ENCODE data around the gene KLHL30.

The KLHL30 gene

GRCh38 chr2:238174291-238174690 lies 35.8 kb downstream of the KLHL30 start:
- H3K27ac ChIP-seq (ENCODE audit: low read length), result no peak overlapping the region
- no peaks in the 10 kb centered on the region for H3K9me3 ChIP-seq (ENCODE audit: control insufficient read depth, insufficient read depth, low read length)
- no peaks in the 10 kb centered on the region for H3K27me3 ChIP-seq (ENCODE audit: control insufficient read depth, insufficient read depth, low read length)
- peaks cover 11% of the 10 kb centered on the region; the same call in 1 of the 2 replicates for H3K36me3 ChIP-seq (ENCODE audit: control insufficient read depth, insufficient read depth, low read length)
- no peak for DNase-seq (ENCODE audit: low read depth, low spot score)
- no CpG with 5 or more reads among the region's 8 CpGs for WGBS (ENCODE audit: insufficient coverage, insufficient read length)
- no peaks in the 10 kb centered on the region for H3K4me1 ChIP-seq (ENCODE audit: control insufficient read depth, insufficient read depth, low read length)
- no peak overlapping the region for H3K4me3 ChIP-seq (ENCODE audit: low read length)

DNA sequence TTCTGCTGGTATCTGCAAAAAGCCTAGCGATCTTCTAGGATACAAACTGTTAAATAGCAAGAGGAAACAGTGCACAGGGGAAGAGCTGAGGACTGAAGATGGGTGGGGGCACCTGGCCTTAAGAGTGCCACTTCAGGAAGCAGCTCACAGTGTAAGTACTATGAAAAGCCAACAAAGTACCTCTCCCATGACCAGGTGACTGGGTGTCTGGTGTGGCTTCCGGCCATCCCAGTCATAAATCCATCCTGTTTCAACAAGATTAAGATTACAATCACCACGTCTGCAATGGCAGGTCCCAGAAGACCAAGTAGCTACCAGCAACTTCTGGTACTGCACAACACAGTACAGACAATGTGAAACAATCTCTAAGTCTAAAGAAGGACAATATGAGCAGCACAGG lies 36.2 kb downstream of the KLHL30 start:
- Histone ChIP-seq H3K27me3 (ENCODE audit: control insufficient read depth, insufficient read depth, low read length) (no peaks in the 10 kb centered on the region), H3K4me1 (ENCODE audit: control insufficient read depth, insufficient read depth, low read length) (no peaks in the 10 kb centered on the region), H3K27ac (ENCODE audit: low read length) (no peak overlapping the region), H3K9me3 (ENCODE audit: control insufficient read depth, insufficient read depth, low read length) (no peaks in the 10 kb centered on the region), H3K4me3 (ENCODE audit: low read length) (no peak overlapping the region), H3K36me3 (ENCODE audit: control insufficient read depth, insufficient read depth, low read length) (peaks cover 13% of the 10 kb centered on the region; the same call in 1 of the 2 replicates)
- no CpG with 5 or more reads among the region's 3 CpGs for WGBS (ENCODE audit: insufficient coverage, insufficient read length)
- no peak for DNase-seq (ENCODE audit: low read depth, low spot score)

GRCh38 chr2:238176613-238177012 lies 38.1 kb downstream of the KLHL30 start:
- no peaks in the 10 kb centered on the region for H3K9me3 ChIP-seq (ENCODE audit: control insufficient read depth, insufficient read depth, low read length)
- no peak for DNase-seq (ENCODE audit: low read depth, low spot score)
- H3K4me3 ChIP-seq (ENCODE audit: low read length), result no peak overlapping the region
- H3K36me3 ChIP-seq (ENCODE audit: control insufficient read depth, insufficient read depth, low read length), result peaks cover 17% of the 10 kb centered on the region
- H3K27me3 ChIP-seq (ENCODE audit: control insufficient read depth, insufficient read depth, low read length), result no peaks in the 10 kb centered on the region
- no peaks in the 10 kb centered on the region for H3K4me1 ChIP-seq (ENCODE audit: control insufficient read depth, insufficient read depth, low read length)
- no peak overlapping the region for H3K27ac ChIP-seq (ENCODE audit: low read length)

GRCh38 chr2:238180554-238180953 lies 42.1 kb downstream of the KLHL30 start:
- no peaks in the 10 kb centered on the region for H3K27me3 ChIP-seq (ENCODE audit: control insufficient read depth, insufficient read depth, low read length)

DNA sequence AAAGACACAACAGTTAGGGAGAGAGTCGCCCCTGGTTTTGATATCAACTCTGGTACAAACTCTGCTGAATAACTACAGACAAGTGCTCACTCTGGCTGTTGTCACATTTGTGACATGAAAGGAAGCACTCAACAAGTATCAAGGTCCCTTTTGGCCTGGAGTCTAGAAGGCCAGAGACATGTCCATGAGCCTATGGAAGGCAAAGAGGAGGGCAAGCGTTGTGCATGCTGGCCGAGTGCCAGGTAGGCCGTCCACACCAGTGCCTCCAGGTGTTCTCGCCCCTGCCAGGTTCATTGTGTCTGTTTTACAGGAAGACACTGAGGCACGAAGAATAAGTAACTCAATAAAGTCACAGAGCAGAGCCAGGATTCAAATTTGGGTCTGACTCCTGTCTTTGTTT lies 43.9 kb downstream of the KLHL30 start:
- no CpG with 5 or more reads among the region's 6 CpGs for WGBS (ENCODE audit: insufficient coverage, insufficient read length)
- no peak overlapping the region for H3K27ac ChIP-seq (ENCODE audit: low read length)

More at GRCh38 chr2:238180554-238180953, 42.1 kb downstream of the KLHL30 start:
- H3K36me3 ChIP-seq (ENCODE audit: control insufficient read depth, insufficient read depth, low read length), result peaks cover 29% of the 10 kb centered on the region
- no peak overlapping the region for H3K4me3 ChIP-seq (ENCODE audit: low read length)
- no peak overlapping the region for H3K27ac ChIP-seq (ENCODE audit: low read length)
- WGBS (ENCODE audit: insufficient coverage, insufficient read length), result no CpG with 5 or more reads among the region's 5 CpGs
- no peaks in the 10 kb centered on the region for H3K9me3 ChIP-seq (ENCODE audit: control insufficient read depth, insufficient read depth, low read length)
- no peaks in the 10 kb centered on the region for H3K4me1 ChIP-seq (ENCODE audit: control insufficient read depth, insufficient read depth, low read length)
- DNase-seq (ENCODE audit: low read depth, low spot score), result no peak

GRCh38 chr2:238183821-238184220 lies 45.4 kb downstream of the KLHL30 start:
- no peak overlapping the region for H3K4me3 ChIP-seq (ENCODE audit: low read length)
- peaks cover 37% of the 10 kb centered on the region for H3K36me3 ChIP-seq (ENCODE audit: control insufficient read depth, insufficient read depth, low read length)
- H3K27ac ChIP-seq (ENCODE audit: low read length), result no peak overlapping the region
- WGBS (ENCODE audit: insufficient coverage, insufficient read length), result no CpG with 5 or more reads among the region's 4 CpGs
- no peaks in the 10 kb centered on the region for H3K4me1 ChIP-seq (ENCODE audit: control insufficient read depth, insufficient read depth, low read length)
- DNase-seq (ENCODE audit: low read depth, low spot score), result no peak
- H3K27me3 ChIP-seq (ENCODE audit: control insufficient read depth, insufficient read depth, low read length), result no peaks in the 10 kb centered on the region
- no peaks in the 10 kb centered on the region for H3K9me3 ChIP-seq (ENCODE audit: control insufficient read depth, insufficient read depth, low read length)

More for the DNA sequence above, 43.9 kb downstream of the KLHL30 start:
- no peak for DNase-seq (ENCODE audit: low read depth, low spot score)
- Histone ChIP-seq H3K9me3 (ENCODE audit: control insufficient read depth, insufficient read depth, low read length) (no peaks in the 10 kb centered on the region), H3K4me1 (ENCODE audit: control insufficient read depth, insufficient read depth, low read length) (no peaks in the 10 kb centered on the region), H3K27me3 (ENCODE audit: control insufficient read depth, insufficient read depth, low read length) (no peaks in the 10 kb centered on the region), H3K4me3 (ENCODE audit: low read length) (no peak overlapping the region), H3K36me3 (ENCODE audit: control insufficient read depth, insufficient read depth, low read length) (peaks cover 29% of the 10 kb centered on the region)

DNA sequence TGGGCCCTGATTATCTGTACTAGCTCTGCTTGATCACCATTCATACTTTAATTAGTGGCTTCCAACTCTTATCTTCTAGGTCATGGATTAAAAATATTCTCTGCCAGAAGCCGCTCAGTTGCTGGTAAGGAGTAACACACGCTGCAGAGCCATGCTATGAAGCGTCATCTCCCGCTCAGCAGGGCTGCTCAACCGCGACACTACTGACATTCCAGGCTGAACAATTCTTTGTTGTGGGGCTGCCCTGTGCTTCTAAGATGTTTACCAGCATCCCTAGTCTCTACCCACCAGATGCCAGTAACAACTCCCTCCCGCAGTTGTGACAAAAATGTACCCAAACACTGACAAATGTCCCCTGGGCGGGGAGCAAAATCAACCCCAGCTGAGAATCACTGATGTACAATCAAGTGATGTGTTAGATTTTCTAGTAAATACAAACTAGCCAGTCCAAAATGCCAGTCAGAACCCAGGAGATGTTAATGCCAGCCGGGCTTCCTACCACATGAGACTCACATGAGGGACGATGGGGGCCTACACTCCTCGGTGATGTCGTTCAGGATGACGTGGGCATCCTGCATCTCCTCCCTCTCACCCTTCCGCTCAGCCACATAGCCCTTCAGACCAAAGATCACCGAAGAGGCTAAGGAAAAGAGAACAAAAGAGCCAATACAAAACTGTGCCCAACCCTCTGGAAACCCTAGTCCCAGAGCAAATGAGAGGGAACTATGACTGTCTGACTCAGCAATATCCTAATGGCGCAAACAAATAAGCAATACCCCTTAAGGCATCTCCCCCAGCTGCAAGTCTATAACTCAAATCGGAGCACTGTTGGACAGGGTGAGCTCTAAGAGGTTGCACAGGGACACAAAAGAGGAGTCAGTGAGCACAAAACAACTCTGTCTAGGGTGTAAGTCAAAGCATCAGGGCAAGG lies 49.4 kb downstream of the KLHL30 start:
- H3K36me3 ChIP-seq (ENCODE audit: control insufficient read depth, insufficient read depth, low read length), result peaks cover 28% of the 10 kb centered on the region
- DNase-seq (ENCODE audit: low read depth, low spot score), result no peak
- no peaks in the 10 kb centered on the region for H3K4me1 ChIP-seq (ENCODE audit: control insufficient read depth, insufficient read depth, low read length)
- H3K9me3 ChIP-seq (ENCODE audit: control insufficient read depth, insufficient read depth, low read length), result no peaks in the 10 kb centered on the region
- WGBS (ENCODE audit: insufficient coverage, insufficient read length), result no CpG with 5 or more reads among the region's 17 CpGs
- no peak overlapping the region for H3K27ac ChIP-seq (ENCODE audit: low read length)
- no peak overlapping the region for H3K4me3 ChIP-seq (ENCODE audit: low read length)
- H3K27me3 ChIP-seq (ENCODE audit: control insufficient read depth, insufficient read depth, low read length), result no peaks in the 10 kb centered on the region

DNA sequence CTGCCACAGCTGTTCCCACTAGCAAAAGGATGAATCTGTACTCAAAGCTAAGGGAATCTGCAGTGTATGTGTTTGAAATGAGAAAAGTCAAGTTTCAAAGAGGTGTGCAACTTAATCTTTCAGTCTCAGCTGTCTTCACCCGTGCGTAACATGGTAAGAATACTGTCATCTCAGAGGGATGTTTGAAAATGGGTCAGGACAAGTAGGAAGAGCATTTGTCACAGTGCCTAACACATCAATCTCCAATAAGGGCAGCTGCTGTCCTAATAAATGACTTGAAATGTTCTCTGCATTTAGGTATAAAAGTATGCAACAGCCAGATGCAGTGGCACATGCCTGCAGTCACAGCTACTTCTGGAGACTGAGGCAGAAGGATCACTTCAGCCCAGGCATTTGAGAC lies 52.0 kb downstream of the KLHL30 start:
- no CpG with 5 or more reads among the region's 2 CpGs for WGBS (ENCODE audit: insufficient coverage, insufficient read length)
- Histone ChIP-seq H3K27me3 (ENCODE audit: control insufficient read depth, insufficient read depth, low read length) (no peaks in the 10 kb centered on the region), H3K4me3 (ENCODE audit: low read length) (no peak overlapping the region), H3K27ac (ENCODE audit: low read length) (no peak overlapping the region), H3K36me3 (ENCODE audit: control insufficient read depth, insufficient read depth, low read length) (peaks cover 17% of the 10 kb centered on the region; the same call in 1 of the 2 replicates), H3K9me3 (ENCODE audit: control insufficient read depth, insufficient read depth, low read length) (no peaks in the 10 kb centered on the region), H3K4me1 (ENCODE audit: control insufficient read depth, insufficient read depth, low read length) (no peaks in the 10 kb centered on the region)
- DNase-seq (ENCODE audit: low read depth, low spot score), result no peak

All from iPS DF 6.9 (cell line).